HEK293T (cell line): ENCODE measurements around the gene MAST4.

Experiments used
- ARNT ChIP-seq: fragments of 450-650 bp; IDR thresholded peaks from 2 replicates; pipeline ENCODE4 v1.6.1; 2017; ENCODE audit warnings: mild to moderate bottlenecking
- FOXK2 ChIP-seq: fragments of 450-650 bp; IDR thresholded peaks from 2 replicates; pipeline ENCODE4 v1.6.1; 2016; ENCODE audit warnings: mild to moderate bottlenecking
- FOXM1 ChIP-seq: fragments of 450-650 bp; IDR thresholded peaks from 2 replicates; pipeline ENCODE4 v1.6.1; 2017; ENCODE audit warnings: mild to moderate bottlenecking, borderline replicate concordance
- HDGF ChIP-seq: fragments of 450-650 bp; IDR thresholded peaks from 2 replicates; pipeline ENCODE4 v1.6.1; 2017; ENCODE audit warnings: antibody characterized with exemption, borderline replicate concordance
- L3MBTL2 ChIP-seq: fragments of 450-650 bp; conservative IDR thresholded peaks from 2 replicates; pipeline ENCODE4 v1.6.1; 2016; ENCODE audit warnings: mild to moderate bottlenecking
- SP1 ChIP-seq: fragments of 450-650 bp; IDR thresholded peaks from 2 replicates; pipeline ENCODE4 v1.6.1; 2017
- ZNF384 ChIP-seq: fragments of 450-650 bp; IDR thresholded peaks from 2 replicates; pipeline ENCODE4 v1.6.1; 2016

GRCh38 chr5:66639037-66639436, 42.8 kb downstream of the MAST4 start:
- TF ChIP-seq HDGF = no peak
- no peak for TF ChIP-seq FOXK2
- TF ChIP-seq FOXM1 = no peak
- TF ChIP-seq L3MBTL2 = no peak
- no peak for TF ChIP-seq ARNT
- TF ChIP-seq ZNF384 = no peak
- TF ChIP-seq SP1 = no peak
